Prostate gland (tissue), 2 donors: Measurements from ENCODE around the gene CXXC1.

Experiments used
- CTCF ChIP-seq, 4 experiments: fragments of 200-600 bp in 2 of 4; fragments of 450-650 bp in 2 of 4; sonication (generic) in 2 of 4; IDR thresholded peaks; 1 replicate in 3 of 4; 2 replicates in 1 of 4; pipeline ENCODE4 v1.5.1; 2016 to 2019; ENCODE audit warnings: antibody characterized with exemption in 4 of 4, mild to moderate bottlenecking in 2 of 4, moderate library complexity in 2 of 4
- POLR2A ChIP-seq: fragments of 450-650 bp; IDR thresholded peaks from one replicate; pipeline ENCODE4 v1.6.1; 2016; ENCODE audit warnings: antibody characterized with exemption, mild to moderate bottlenecking
- POLR2AphosphoS5 ChIP-seq: sonication (generic); formaldehyde crosslinking; IDR thresholded peaks from one replicate; pipeline ENCODE4 v1.6.1; 2017; ENCODE audit warnings: antibody characterized with exemption

GRCh38 chr18:50307738-50308470 lies 20.4 kb upstream of the CXXC1 start:
- TF ChIP-seq CTCF (IDR thresholded peaks at IDR 0.05), result no peak
- TF ChIP-seq POLR2A, result no peak
- peak; percentile 53 for TF ChIP-seq POLR2AphosphoS5
